C4-2B (cell line): ENCODE results near the gene GLT1D1.

Experiments used
- H3K27ac ChIP-seq: fragments of 450-650 bp; 2 replicates; pipeline ENCODE4 v1.5.1; 2017
- CTCF ChIP-seq: fragments of 450-650 bp; conservative IDR thresholded peaks from 2 replicates; pipeline ENCODE4 v1.5.1; 2017; ENCODE audit warnings: mild to moderate bottlenecking
- ZFX ChIP-seq: fragments of 450-650 bp; IDR thresholded peaks from 2 replicates; pipeline ENCODE4 v1.6.1; 2017

The GLT1D1 gene

GRCh38 chr12:128861226-128862016 lies 8.1 kb downstream of the GLT1D1 start:
- TF ChIP-seq CTCF (no peak), ZFX (no peak)

GRCh38 chr12:128863957-128864356 lies 10.7 kb downstream of the GLT1D1 start:
- TF ChIP-seq CTCF, result no peak
- TF ChIP-seq ZFX, result no peak
- H3K27ac ChIP-seq, result no peak overlapping the region

More at GRCh38 chr12:128861226-128862016, 8.1 kb downstream of the GLT1D1 start:
- H3K27ac ChIP-seq, result no peak overlapping the region

- no peak overlapping the region for H3K27ac ChIP-seq
- TF ChIP-seq ZFX (no peak), CTCF (no peak)
Measured at GRCh38 chr12:128864516-128865186, 11.4 kb downstream of the GLT1D1 start.

- no peak overlapping the region for H3K27ac ChIP-seq
- no peak for TF ChIP-seq CTCF
Measured at GRCh38 chr12:128867466-128867865, 14.2 kb downstream of the GLT1D1 start.

- H3K27ac ChIP-seq, result no peak overlapping the region
- no peak for TF ChIP-seq ZFX
- no peak for TF ChIP-seq CTCF
Measured at GRCh38 chr12:128871516-128871892, 18.2 kb downstream of the GLT1D1 start.

GRCh38 chr12:128872303-128872702 lies 19.0 kb downstream of the GLT1D1 start:
- H3K27ac ChIP-seq, result no peak overlapping the region
- TF ChIP-seq ZFX (no peak), CTCF (no peak)

GRCh38 chr12:128876559-128876958 lies 23.3 kb downstream of the GLT1D1 start:
- no peak for TF ChIP-seq CTCF
- no peak for TF ChIP-seq ZFX
- no peak overlapping the region for H3K27ac ChIP-seq
